K562 (cell line): ENCODE results near the gene FAM234B. TPM values are rescaled to one million over a fixed set of nuclear protein-coding genes. Genes with fewer than 3 reads are reported as not detected.

Experiments used
- ATAC-seq: fragments of 200-7000 bp; cut with Tn5 transposase; 3 replicates; pipeline ENCODE4 v1.9.1; 2020; ENCODE audit warnings: moderate library complexity
- BruUV-seq: library from RNA; stranded (reverse); fragments of 400-500 nt; replicated peaks from 2 replicates; lab custom pipeline; 2021; lab: Mats Ljungman, UMichigan
- CTCF ChIA-PET: fragments of 300-600 bp; formaldehyde crosslinking; extraction: SDS; loops from one replicate; lab custom pipeline; 2021; ENCODE audit warnings: low intra/inter-chr PET ratio; lab: Yijun Ruan, JAX
- POLR2A ChIA-PET: fragments of 300-600, 350-650 bp; sonication (Branson Sonifier 250); formaldehyde crosslinking; extraction: SDS; loops from one replicate; lab custom pipeline; 2021; ENCODE audit warnings: antibody characterized with exemption, inconsistent platforms; lab: Yijun Ruan, JAX
- DNase-seq, 4 experiments: peaks; one replicate each; pipeline versions ENCODE4 v3.0.0 to v3.0.0-alpha.2; 2011 to 2018; ENCODE audit warnings: low spot score in 3 of 4, mixed read lengths in 3 of 4; ENCODE audit errors: extremely low read depth in 1 of 4
- FAIRE-seq: peaks from 2 replicates; lab custom pipeline; 2011; peaks lifted over from hg19 to GRCh38; lab: Jason Lieb, UNC
- H2AFZ ChIP-seq: 2 replicates; pipeline ENCODE4 v1.6.0; 2011; ENCODE audit warnings: low read depth, low read length, control low read depth, inconsistent platforms
- H3K27ac ChIP-seq: fragments of 200-600 bp; 3 replicates; pipeline ENCODE4 v1.8.0; 2011; ENCODE audit warnings: low read depth, mild to moderate bottlenecking, control low read depth, inconsistent platforms, low read length, moderate library complexity, mixed read lengths; ENCODE audit errors: extremely low read depth
- H3K27me3 ChIP-seq, 2 experiments: fragments of 300-600 bp in 1 of 2; 2 replicates in 1 of 2; 3 replicates in 1 of 2; pipeline versions ENCODE4 v1.6.0 to v1.8.0; 2011; ENCODE audit warnings: inconsistent platforms in 2 of 2, low read length in 2 of 2, mild to moderate bottlenecking in 1 of 2, mixed read lengths in 1 of 2, moderate library complexity in 1 of 2; ENCODE audit not compliant: control insufficient read depth in 2 of 2, insufficient read depth in 2 of 2
- H3K36me3 ChIP-seq: fragments of 300-600 bp; 3 replicates; pipeline ENCODE4 v1.8.0; 2011; ENCODE audit warnings: mild to moderate bottlenecking, low read length, inconsistent platforms; ENCODE audit not compliant: control insufficient read depth, insufficient read depth
- H3K4me1 ChIP-seq, 2 experiments: fragments of 200-600 bp in 1 of 2; replicated peaks in 1 of 2; 2 replicates in 1 of 2; 3 replicates in 1 of 2; pipeline versions ENCODE4 v1.5.1 to v1.8.0; 2011; ENCODE audit warnings: inconsistent platforms in 2 of 2, low read length in 2 of 2, mild to moderate bottlenecking in 1 of 2, mixed read lengths in 1 of 2, moderate library complexity in 1 of 2; ENCODE audit not compliant: control insufficient read depth in 2 of 2, insufficient read depth in 2 of 2
- H3K4me2 ChIP-seq: 2 replicates; pipeline ENCODE4 v1.6.1; 2011; ENCODE audit warnings: low read length, control low read depth, inconsistent platforms, mixed read lengths; ENCODE audit not compliant: insufficient read depth
- H3K4me3 ChIP-seq: fragments of 200-600 bp; sonication (generic), shearing (Covaris generic); 2 replicates; pipeline ENCODE4 v1.5.1; 2016; ENCODE audit warnings: control low read depth, inconsistent platforms
- H3K79me2 ChIP-seq: fragments of 200-600 bp; 3 replicates; pipeline ENCODE4 v1.8.0; 2011; ENCODE audit warnings: low read length, inconsistent platforms; ENCODE audit not compliant: control insufficient read depth, insufficient read depth
- H3K9ac ChIP-seq, 2 experiments: 2 replicates each; pipeline versions ENCODE4 v1.6.0 to v1.6.1; 2011; ENCODE audit warnings: low read depth in 2 of 2, low read length in 2 of 2, control low read depth in 1 of 2, inconsistent platforms in 1 of 2, mild to moderate bottlenecking in 1 of 2, mixed read lengths in 1 of 2; ENCODE audit not compliant: insufficient read depth in 1 of 2
- H3K9me1 ChIP-seq: one replicate; pipeline ENCODE4 v1.6.0; 2011; ENCODE audit warnings: inconsistent platforms, mild to moderate bottlenecking, low read length, moderate library complexity; ENCODE audit not compliant: control insufficient read depth, insufficient read depth
- H3K9me3 ChIP-seq: replicated peaks from 2 replicates; pipeline ENCODE4 v1.5.1; 2011; ENCODE audit warnings: low read depth, low read length, inconsistent platforms; ENCODE audit not compliant: control insufficient read depth, insufficient read depth
- H4K20me1 ChIP-seq: replicated peaks from 2 replicates; pipeline ENCODE4 v1.6.1; 2011; ENCODE audit warnings: low read length, inconsistent platforms, mixed read lengths; ENCODE audit not compliant: control insufficient read depth, insufficient read depth
- E4F1 ChIP-seq: fragments of 250-450 bp; sonication (Bioruptor Pico); IDR thresholded peaks from 2 replicates; pipeline ENCODE4 v1.5.0; 2021; ENCODE audit warnings: mild to moderate bottlenecking, borderline replicate concordance
- ETV6 ChIP-seq, 3 experiments: fragments of 150-350 bp in 1 of 3; sonication (generic) in 1 of 3; formaldehyde crosslinking in 1 of 3; IDR thresholded peaks; 2 replicates each; pipeline versions ENCODE4 v1.6.1 to v1.8.0; 2014 to 2022; ENCODE audit warnings: borderline replicate concordance in 2 of 3, low read depth in 2 of 3, antibody characterized with exemption in 1 of 3, low read length in 1 of 3, mild to moderate bottlenecking in 1 of 3, missing genetic modification reagents in 1 of 3
- FOXJ3 ChIP-seq: sonication (generic); formaldehyde crosslinking; IDR thresholded peaks from 2 replicates; pipeline ENCODE4 v1.4.0; 2020; ENCODE audit warnings: mild to moderate bottlenecking, missing genetic modification reagents
- LARP7 ChIP-seq: fragments of 450-650 bp; IDR thresholded peaks from 2 replicates; pipeline ENCODE4 v1.6.1; 2016
- MTA1 ChIP-seq: fragments of 450-650 bp; IDR thresholded peaks from 2 replicates; pipeline ENCODE4 v1.6.1; 2017; ENCODE audit warnings: borderline replicate concordance
- RFX7 ChIP-seq: fragments of 250-450 bp; sonication (Bioruptor Pico); IDR thresholded peaks from 2 replicates; pipeline ENCODE4 v1.5.1; 2021; ENCODE audit warnings: mild to moderate bottlenecking
- SMAD4 ChIP-seq: fragments of 250-450 bp; sonication (Bioruptor Pico); conservative IDR thresholded peaks from 2 replicates; pipeline ENCODE4 v1.8.0; 2021; ENCODE audit warnings: inconsistent platforms, mild to moderate bottlenecking, moderate library complexity
- WGBS: fragments of 100-300 bp; shearing (Covaris generic); methylation state at CpG from one replicate; pipeline ENCODE4 v1.1.6; 2016; ENCODE audit warnings: low coverage, mixed read lengths; ENCODE audit not compliant: insufficient coverage; ENCODE audit errors: missing lambda C conversion rate; 5-methylcytosine and 5-hydroxymethylcytosine counted together
- in situ Hi-C: fragments of 300-500 bp; cut with MboI; formaldehyde crosslinking; loops from 4 replicates; pipeline ENCODE4 v1.15.0; 2018; ENCODE audit warnings: inconsistent platforms, mixed read lengths
- intact Hi-C: fragments of 100-400 bp; cut with micrococcal nuclease; formaldehyde crosslinking; loops from 2 replicates; pipeline ENCODE4 v1.14.2; 2022
- polyA plus RNA-seq, 8 experiments: library from polyadenylated mRNA; depleted of rRNA in 4 of 8; stranded (reverse) in 5 of 8; unstranded in 3 of 8; fragments of >200 nt; fragmentation: Nextera tagmentation in 2 of 8; fragmentation: Illumina TruSeq in 1 of 8; extraction: Ambion mirVana in 2 of 8; extraction: Trizol in 1 of 8; gene quantifications; 2 replicates each; pipeline versions ENCODE4 v1.2.1 to v1.2.3, GENCODE V29; 2011 to 2014; ENCODE audit warnings: inconsistent platforms in 1 of 8, missing spikeins in 1 of 8
- total RNA-seq, 7 experiments: library from RNA; depleted of rRNA in 6 of 7; stranded (reverse); fragments of >200 nt in 6 of 7; fragmentation: Illumina TruSeq in 2 of 7; extraction: Trizol in 2 of 7; gene quantifications; 2 replicates each; pipeline versions ENCODE4 v1.2.1 to v1.2.3, GENCODE V29; 2011 to 2021; ENCODE audit warnings: low replicate concordance in 1 of 7

Gene FAM234B
- total and polyA plus RNA-seq, 9 of the 15 experiments (the other 6 are each of a cell fraction or from before 2014, with no cell fraction given): 1.00 to 4.3 (median 2.0) TPM

- Histone ChIP-seq H3K27me3 (no peaks in the 10 kb centered on the region), H3K9ac (no peak overlapping the region), H3K79me2 (no peaks in the 10 kb centered on the region), H2AFZ (no peak overlapping the region), H3K4me2 (no peak overlapping the region), H3K9me1 (no peaks in the 10 kb centered on the region), H3K9me3 (no peaks in the 10 kb centered on the region), H3K27ac (no peak overlapping the region), H3K4me3 (no peak overlapping the region), H3K4me1 (peaks cover 0 to 6% of the 10 kb centered on the region in 2 experiments; a peak in 2 of 5 replicates), H4K20me1 (no peaks in the 10 kb centered on the region), H3K36me3 (no peaks in the 10 kb centered on the region)
- no peak for DNase-seq
- POLR2A ChIA-PET: no interaction called here
- CTCF ChIA-PET: no interaction called here
- 44% methylated on average over 7 of the region's 12 CpGs for WGBS
- no peak for ATAC-seq
- intact Hi-C loops: no loop called here
- no peak for FAIRE-seq
- no TSS peak for BruUV-seq
- TF ChIP-seq SMAD4 (CRISPR knock-in tag): no peak
- TF ChIP-seq LARP7: no peak
- TF ChIP-seq RFX7: no peak
- no peak for TF ChIP-seq E4F1 (CRISPR knock-in tag)
- no peak for TF ChIP-seq MTA1
- TF ChIP-seq ETV6 (IDR thresholded peaks at IDR 0.05; ENCODE audit: borderline replicate concordance in 1 of 2, low read depth in 2 of 2, low read length in 1 of 2): no peak
- TF ChIP-seq ETV6 (CRISPR knock-in tag; IDR thresholded peaks at IDR 0.05; ENCODE audit: borderline replicate concordance): no peak
- TF ChIP-seq FOXJ3: no peak
- in situ Hi-C loops: no loop called here
These were observed 31.8 kb downstream of the FAM234B start for GRCh38 chr12:13075786-13076570.
